IMR-90 (cell line): Measurements from ENCODE around the gene IL17C. TPM values are rescaled to one million over a fixed set of nuclear protein-coding genes. Genes with fewer than 3 reads are reported as not detected.

ENCODE experiments used
- ATAC-seq: fragments of 200-7000 bp; cut with Tn5 transposase; 2 replicates; pipeline ENCODE4 v1.9.1; 2020; ENCODE audit warnings: low read depth, mild to moderate bottlenecking, moderate library complexity
- BruUV-seq: library from RNA; stranded (reverse); fragments of 400-500 nt; replicated peaks from 2 replicates; lab custom pipeline; 2021; lab: Mats Ljungman, UMichigan
- CTCF ChIA-PET: fragments of 300-600 bp; formaldehyde crosslinking; extraction: SDS; loops from one replicate; lab custom pipeline; 2021; ENCODE audit warnings: antibody characterized with exemption; lab: Yijun Ruan, JAX
- POLR2A ChIA-PET: fragments of 300-600 bp; sonication (Branson Sonifier 250); formaldehyde crosslinking; loops from one replicate; lab custom pipeline; 2022; ENCODE audit warnings: antibody characterized with exemption; ENCODE audit not compliant: unreplicated experiment; lab: Charles Lee
- DNase-seq: peaks from one replicate; pipeline ENCODE4 v3.0.0; 2013
- H2AFZ ChIP-seq: replicated peaks from 2 replicates; pipeline ENCODE3; 2013; ENCODE audit warnings: low read length, mild to moderate bottlenecking; ENCODE audit not compliant: poor library complexity
- H2AK5ac ChIP-seq: 2 replicates; pipeline ENCODE4 v1.6.1; 2013; ENCODE audit warnings: low read depth, low read length, inconsistent platforms
- H2AK9ac ChIP-seq: replicated peaks from 2 replicates; pipeline ENCODE3; 2013; ENCODE audit warnings: mild to moderate bottlenecking, low read depth, low read length, moderate library complexity; ENCODE audit not compliant: poor library complexity
- H2BK120ac ChIP-seq: 2 replicates; pipeline ENCODE4 v1.6.1; 2013; ENCODE audit warnings: low read depth, low read length, inconsistent platforms
- H2BK15ac ChIP-seq: 3 replicates; pipeline ENCODE4 v1.6.1; 2013; ENCODE audit warnings: low read depth, low read length, inconsistent platforms
- H2BK20ac ChIP-seq: 2 replicates; pipeline ENCODE4 v1.6.1; 2013; ENCODE audit warnings: low read depth, mild to moderate bottlenecking, inconsistent platforms, low read length, moderate library complexity
- H2BK5ac ChIP-seq: 2 replicates; pipeline ENCODE4 v1.6.1; 2013; ENCODE audit warnings: mild to moderate bottlenecking, low read depth, low read length, inconsistent platforms; ENCODE audit not compliant: poor library complexity, severe bottlenecking
- H3K14ac ChIP-seq: replicated peaks from 2 replicates; pipeline ENCODE4 v1.6.1; 2013; ENCODE audit warnings: low read depth, low read length, inconsistent platforms
- H3K18ac ChIP-seq: 2 replicates; pipeline ENCODE4 v1.6.1; 2013; ENCODE audit warnings: low read depth, low read length, control low read depth
- H3K23ac ChIP-seq: 2 replicates; pipeline ENCODE4 v1.6.1; 2013; ENCODE audit warnings: low read depth, low read length, inconsistent platforms
- H3K27ac ChIP-seq: 2 replicates; pipeline ENCODE4 v1.5.1; 2013; ENCODE audit warnings: mild to moderate bottlenecking, control low read depth, low read length; ENCODE audit not compliant: insufficient read depth
- H3K27me3 ChIP-seq: 2 replicates; pipeline ENCODE4 v1.6.1; 2013; ENCODE audit warnings: low read length; ENCODE audit not compliant: control insufficient read depth, insufficient read depth
- H3K36me3 ChIP-seq: 2 replicates; pipeline ENCODE4 v1.6.1; 2013; ENCODE audit warnings: low read length, mixed read lengths; ENCODE audit not compliant: control insufficient read depth, insufficient read depth
- H3K4ac ChIP-seq: 2 replicates; pipeline ENCODE4 v1.6.1; 2013; ENCODE audit warnings: low read depth, low read length, inconsistent platforms
- H3K4me1 ChIP-seq: 2 replicates; pipeline ENCODE4 v1.6.1; 2013; ENCODE audit warnings: low read length, mixed read lengths; ENCODE audit not compliant: control insufficient read depth, insufficient read depth
- H3K4me2 ChIP-seq: 2 replicates; pipeline ENCODE4 v1.6.1; 2013; ENCODE audit warnings: low read depth, mild to moderate bottlenecking, control low read depth, low read length, moderate library complexity
- H3K4me3 ChIP-seq: 2 replicates; pipeline ENCODE4 v1.5.1; 2013; ENCODE audit warnings: low read depth, mild to moderate bottlenecking, control low read depth, low read length, moderate library complexity; ENCODE audit not compliant: insufficient read depth
- H3K56ac ChIP-seq: 2 replicates; pipeline ENCODE4 v1.6.1; 2013; ENCODE audit warnings: low read length, inconsistent platforms; ENCODE audit not compliant: insufficient read depth; ENCODE audit errors: extremely low read depth
- H3K79me1 ChIP-seq, 2 experiments: 2 replicates each; pipeline ENCODE4 v1.6.1; 2013; ENCODE audit warnings: low read length in 2 of 2, inconsistent platforms in 1 of 2, low read depth in 1 of 2
- H3K9ac ChIP-seq: 2 replicates; pipeline ENCODE4 v1.6.1; 2013; ENCODE audit warnings: low read depth, low read length, control low read depth
- H3K9me1 ChIP-seq: 2 replicates; pipeline ENCODE4 v1.6.1; 2013; ENCODE audit warnings: low read length, inconsistent platforms; ENCODE audit not compliant: insufficient read depth
- H3K9me3 ChIP-seq: 2 replicates; pipeline ENCODE4 v1.6.1; 2013; ENCODE audit warnings: low read length; ENCODE audit not compliant: control insufficient read depth, insufficient read depth
- H4K20me1 ChIP-seq: 2 replicates; pipeline ENCODE4 v1.6.1; 2013; ENCODE audit warnings: low read length, inconsistent platforms; ENCODE audit not compliant: insufficient read depth
- H4K5ac ChIP-seq: 2 replicates; pipeline ENCODE4 v1.6.1; 2013; ENCODE audit warnings: mild to moderate bottlenecking, low read depth, low read length, control low read depth
- H4K8ac ChIP-seq, 2 experiments: 2 replicates each; pipeline ENCODE4 v1.6.1; 2013; ENCODE audit warnings: low read depth in 2 of 2, low read length in 2 of 2, control low read depth in 1 of 2, inconsistent platforms in 1 of 2
- H4K91ac ChIP-seq: 2 replicates; pipeline ENCODE4 v1.6.1; 2013; ENCODE audit warnings: low read depth, low read length, inconsistent platforms; ENCODE audit not compliant: insufficient read depth
- CHD1 ChIP-seq: IDR thresholded peaks from 2 replicates; pipeline ENCODE4 v1.6.1; 2012; ENCODE audit warnings: low read depth, low read length, improper control_type of control experiment
- FOS ChIP-seq: fragments of 150-350 bp; IDR thresholded peaks from 2 replicates; pipeline ENCODE4 v1.6.1; 2016; ENCODE audit warnings: low read depth, low read length
- MAFK ChIP-seq: IDR thresholded peaks from 2 replicates; pipeline ENCODE4 v1.6.1; 2012; ENCODE audit warnings: low read depth, low read length, improper control_type of control experiment
- MAZ ChIP-seq: IDR thresholded peaks from 2 replicates; pipeline ENCODE4 v1.6.1; 2012; ENCODE audit warnings: low read depth, mild to moderate bottlenecking, low read length, improper control_type of control experiment, moderate library complexity, borderline replicate concordance
- MXI1 ChIP-seq: IDR thresholded peaks from 2 replicates; pipeline ENCODE4 v1.6.1; 2012; ENCODE audit warnings: low read depth, mild to moderate bottlenecking, low read length, moderate library complexity, borderline replicate concordance
- RCOR1 ChIP-seq: IDR thresholded peaks from 2 replicates; pipeline ENCODE4 v1.6.1; 2012; ENCODE audit warnings: mild to moderate bottlenecking, low read length, improper control_type of control experiment; ENCODE audit not compliant: insufficient replicate concordance
- WGBS, 2 experiments: methylation state at CpG; one replicate each; pipeline versions ENCODE4 v1.1.5 to v1.1.7; 2013; ENCODE audit warnings: missing lambda C conversion rate in 2 of 2; ENCODE audit not compliant: insufficient read length in 1 of 2; ENCODE audit errors: extremely low coverage in 2 of 2; 5-methylcytosine and 5-hydroxymethylcytosine counted together
- dilution Hi-C: fragments of 300-500 bp; cut with HindIII; formaldehyde crosslinking; loops from one replicate; pipeline ENCODE4 v1.14.3; 2018; ENCODE audit warnings: low sequenced_read_pairs; ENCODE audit not compliant: unreplicated experiment
- in situ Hi-C: fragments of 300-500 bp; cut with MboI; formaldehyde crosslinking; loops from 3 replicates; pipeline ENCODE4 v1.14.3; 2019; ENCODE audit warnings: low sequenced_read_pairs, inconsistent platforms, mixed read lengths
- intact Hi-C: fragments of 100-400 bp; cut with micrococcal nuclease; formaldehyde crosslinking; loops from 2 replicates; pipeline ENCODE4 v1.10.0; 2022
- polyA plus RNA-seq, 3 experiments: library from polyadenylated mRNA; depleted of rRNA; stranded (reverse); fragments of >200 nt; gene quantifications; 2 replicates each; pipeline ENCODE4 v1.2.3, GENCODE V29; 2012; ENCODE audit warnings: low replicate concordance in 1 of 3
- total RNA-seq: library from RNA; depleted of rRNA; stranded (reverse); fragments of >200 nt; gene quantifications from 2 replicates; pipeline ENCODE4 v1.2.3, GENCODE V29; 2012
- TF ChIP-seq, protein P1 (sequence below): conservative IDR thresholded peaks from 2 replicates; pipeline ENCODE4 v1.5.1; 2012; ENCODE audit warnings: mild to moderate bottlenecking, low read depth, low read length, improper control_type of control experiment
- TF ChIP-seq, protein P2 (sequence below): fragments of 150-350 bp; IDR thresholded peaks from 2 replicates; pipeline ENCODE4 v1.6.1; 2016; ENCODE audit warnings: low read depth, mild to moderate bottlenecking, low read length, moderate library complexity, borderline replicate concordance

IL17C gene
- total and polyA plus RNA-seq, 2 of the 4 experiments (the other 2 are of a cell fraction), result 0.09 TPM; not detected in 1

DNA sequence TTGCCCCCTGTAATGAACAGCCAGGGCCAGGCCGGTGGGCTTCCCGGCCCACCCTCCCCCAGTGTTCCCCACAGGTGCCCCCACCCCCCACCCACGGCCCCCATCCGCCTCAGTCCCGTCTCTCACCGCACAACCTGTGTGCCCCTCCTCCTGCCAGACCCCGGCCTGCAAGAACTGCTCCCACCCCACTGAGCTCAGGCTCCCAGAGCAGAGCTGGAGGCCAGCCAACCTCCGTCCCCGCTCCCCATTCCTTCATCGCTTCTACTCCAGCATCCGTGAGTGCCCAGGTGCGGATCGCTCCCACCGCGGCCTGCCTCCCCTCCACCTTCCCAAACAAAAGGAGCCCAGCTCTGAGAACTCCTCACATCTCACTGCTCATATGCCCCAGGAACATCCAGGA lies 20.3 kb downstream of the IL17C start:
- Histone ChIP-seq H2AK5ac (no peak overlapping the region), H3K9me1 (no peaks in the 10 kb centered on the region), H3K14ac (no peak overlapping the region), H2AK9ac (no peak overlapping the region), H3K4me2 (no peak overlapping the region), H3K56ac (no peak overlapping the region), H3K9ac (no peak overlapping the region), H2BK15ac (no peak overlapping the region), H4K8ac (no peak overlapping the region), H4K91ac (no peak overlapping the region), H3K4me1 (no peaks in the 10 kb centered on the region), H3K4ac (no peak overlapping the region), H3K79me1 (peaks cover 7 to 38% of the 10 kb centered on the region in 2 experiments), H3K36me3 (peaks cover 13% of the 10 kb centered on the region), H3K18ac (no peak overlapping the region), H3K9me3 (no peaks in the 10 kb centered on the region), H2AFZ (no peak overlapping the region), H2BK20ac (no peak overlapping the region), H4K5ac (no peak overlapping the region), H3K27ac (no peak overlapping the region), H3K23ac (no peak overlapping the region), H3K27me3 (no peaks in the 10 kb centered on the region), H2BK5ac (no peak overlapping the region), H2BK120ac (no peak overlapping the region), H4K20me1 (0 out of 2 replicates have a peak, but pooled peaks cover 5% of the 10 kb centered on the region), H3K4me3 (no peak overlapping the region)
- in situ Hi-C loops (no loop called here), intact Hi-C loops (no loop called here), dilution Hi-C loops (no loop called here)
- DNase-seq (no peak), ATAC-seq (no peak)
- no TSS peak for BruUV-seq
- WGBS, 2 experiments, result 81% methylated on average over 6 of the region's 15 CpGs; no CpG with 5 or more reads in 1 of the 2 experiments
- ChIA-PET CTCF (no interaction called here), POLR2A (no interaction called here)
- TF ChIP-seq MAFK (no peak), MXI1 (no peak), CHD1 (no peak), MAZ (no peak), FOS (no peak), RCOR1 (no peak)
- TF ChIP-seq, protein P1, sequence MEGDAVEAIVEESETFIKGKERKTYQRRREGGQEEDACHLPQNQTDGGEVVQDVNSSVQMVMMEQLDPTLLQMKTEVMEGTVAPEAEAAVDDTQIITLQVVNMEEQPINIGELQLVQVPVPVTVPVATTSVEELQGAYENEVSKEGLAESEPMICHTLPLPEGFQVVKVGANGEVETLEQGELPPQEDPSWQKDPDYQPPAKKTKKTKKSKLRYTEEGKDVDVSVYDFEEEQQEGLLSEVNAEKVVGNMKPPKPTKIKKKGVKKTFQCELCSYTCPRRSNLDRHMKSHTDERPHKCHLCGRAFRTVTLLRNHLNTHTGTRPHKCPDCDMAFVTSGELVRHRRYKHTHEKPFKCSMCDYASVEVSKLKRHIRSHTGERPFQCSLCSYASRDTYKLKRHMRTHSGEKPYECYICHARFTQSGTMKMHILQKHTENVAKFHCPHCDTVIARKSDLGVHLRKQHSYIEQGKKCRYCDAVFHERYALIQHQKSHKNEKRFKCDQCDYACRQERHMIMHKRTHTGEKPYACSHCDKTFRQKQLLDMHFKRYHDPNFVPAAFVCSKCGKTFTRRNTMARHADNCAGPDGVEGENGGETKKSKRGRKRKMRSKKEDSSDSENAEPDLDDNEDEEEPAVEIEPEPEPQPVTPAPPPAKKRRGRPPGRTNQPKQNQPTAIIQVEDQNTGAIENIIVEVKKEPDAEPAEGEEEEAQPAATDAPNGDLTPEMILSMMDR, result no peak
- TF ChIP-seq, protein P2, sequence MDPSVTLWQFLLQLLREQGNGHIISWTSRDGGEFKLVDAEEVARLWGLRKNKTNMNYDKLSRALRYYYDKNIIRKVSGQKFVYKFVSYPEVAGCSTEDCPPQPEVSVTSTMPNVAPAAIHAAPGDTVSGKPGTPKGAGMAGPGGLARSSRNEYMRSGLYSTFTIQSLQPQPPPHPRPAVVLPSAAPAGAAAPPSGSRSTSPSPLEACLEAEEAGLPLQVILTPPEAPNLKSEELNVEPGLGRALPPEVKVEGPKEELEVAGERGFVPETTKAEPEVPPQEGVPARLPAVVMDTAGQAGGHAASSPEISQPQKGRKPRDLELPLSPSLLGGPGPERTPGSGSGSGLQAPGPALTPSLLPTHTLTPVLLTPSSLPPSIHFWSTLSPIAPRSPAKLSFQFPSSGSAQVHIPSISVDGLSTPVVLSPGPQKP, result no peak
